HG02588 (cell line): ENCODE measurements around the gene TMEM30A.

ENCODE experiments used
- ATAC-seq: cut with Tn5 transposase; IDR thresholded peaks from one replicate; pipeline ENCODE4 v1.9.1; 2021; ENCODE audit warnings: mild to moderate bottlenecking, moderate library complexity; ENCODE audit not compliant: unreplicated experiment

TMEM30A gene

GRCh38 chr6:75292555-75292954 lies 8.0 kb upstream of the TMEM30A start:
- ATAC-seq: no peak

DNA sequence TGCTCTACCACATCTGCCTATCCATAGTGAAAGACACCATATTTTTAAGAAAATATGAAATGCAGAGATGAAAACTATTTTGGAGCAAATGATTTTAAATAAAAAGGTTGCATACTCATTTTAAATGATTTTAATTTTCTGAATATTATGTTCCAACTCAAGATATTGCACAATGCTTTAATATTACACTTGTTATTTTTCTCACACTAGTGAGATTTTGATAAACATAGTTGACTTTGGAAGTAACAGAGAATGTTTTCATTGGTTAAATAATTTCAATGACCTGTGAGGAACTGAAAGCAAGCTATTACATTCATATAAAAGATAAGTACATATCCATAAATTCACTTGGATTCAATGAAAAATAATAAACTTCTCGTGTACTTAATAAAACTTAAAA lies 7.2 kb upstream of the TMEM30A start:
- no peak for ATAC-seq

GRCh38 chr6:75291331-75291730 lies 6.7 kb upstream of the TMEM30A start:
- no peak for ATAC-seq

DNA sequence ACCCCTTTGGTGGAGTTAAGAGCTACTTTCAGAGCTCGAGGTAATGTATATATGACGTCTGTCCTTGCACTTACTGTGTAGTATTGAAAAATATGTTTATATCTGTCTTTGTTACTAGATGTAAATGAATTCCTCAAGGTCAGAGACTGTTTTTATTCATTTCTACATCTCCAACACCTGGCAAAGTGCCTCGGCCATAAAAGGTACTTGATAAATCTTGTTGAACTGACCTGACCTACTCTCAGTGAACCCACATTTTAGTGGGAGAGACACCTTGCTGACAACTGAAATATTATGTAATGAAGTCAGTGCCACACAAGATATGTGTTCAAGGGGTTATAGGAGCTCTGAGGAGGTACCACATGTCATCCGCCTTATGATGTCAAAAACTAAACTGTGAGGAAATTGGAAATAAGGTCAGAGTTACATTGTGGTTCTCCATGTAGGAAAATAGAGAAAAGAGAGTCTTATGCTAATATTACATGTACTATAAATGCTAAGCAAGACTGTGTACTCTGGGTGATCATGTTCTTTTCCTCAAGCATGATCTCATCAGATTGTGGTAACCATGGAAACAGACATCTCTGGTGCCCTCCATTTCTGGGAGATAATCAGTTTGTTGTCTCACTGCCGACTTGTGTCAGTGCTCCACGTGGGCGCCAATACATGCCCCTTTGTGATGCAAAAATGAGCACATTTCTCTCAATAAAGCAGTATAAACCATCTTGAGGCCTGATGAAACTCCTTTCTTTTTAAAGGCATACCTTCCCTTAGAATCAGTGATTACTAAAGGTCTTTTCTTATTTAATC lies 5.7 kb upstream of the TMEM30A start:
- ATAC-seq: no peak

- ATAC-seq: no peak
Observed at GRCh38 chr6:75288023-75288422, 3.4 kb upstream of the TMEM30A start.

DNA sequence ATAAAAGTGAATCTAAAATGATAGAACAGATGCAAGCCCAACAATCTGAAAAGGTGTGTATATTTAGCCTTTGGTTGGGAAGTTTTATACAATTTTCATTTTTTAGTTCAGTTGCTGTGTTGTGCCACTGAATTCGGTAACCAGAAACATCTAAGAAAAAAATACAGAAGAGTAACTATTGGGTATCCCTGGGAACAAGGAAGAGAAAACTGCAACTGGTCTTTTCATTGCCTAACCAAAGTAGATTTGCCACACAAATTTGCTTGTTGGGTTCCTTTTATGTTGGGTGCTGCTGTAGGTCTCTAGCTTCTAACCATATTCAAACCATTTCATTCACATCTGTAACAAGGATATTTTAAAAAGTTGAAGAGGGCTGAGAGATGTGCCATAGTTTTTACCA lies 2.8 kb upstream of the TMEM30A start:
- no peak for ATAC-seq

GRCh38 chr6:75286955-75287354 lies 2.4 kb upstream of the TMEM30A start:
- ATAC-seq: no peak

DNA sequence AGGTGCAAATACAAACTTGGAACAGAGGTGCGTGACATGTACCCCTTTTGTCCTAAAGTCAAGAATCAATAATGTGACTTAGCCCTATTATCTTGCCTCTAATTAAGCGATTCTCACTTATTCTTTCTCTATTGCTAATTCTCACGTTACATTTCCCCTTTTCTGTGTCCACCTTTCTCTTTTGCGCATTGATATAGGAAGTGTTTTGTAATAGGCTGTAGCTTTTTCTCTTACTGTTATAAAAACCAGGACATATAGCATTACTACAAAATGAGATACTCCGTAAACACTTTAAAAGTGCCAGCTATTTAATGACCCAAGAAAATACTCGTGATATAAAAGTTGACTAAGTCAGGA lies 669 bp upstream of the TMEM30A start:
- ATAC-seq: no peak

- peak; percentile 18 for ATAC-seq
Observed at GRCh38 chr6:75283907-75284631, 523 bp downstream of the TMEM30A start.

DNA sequence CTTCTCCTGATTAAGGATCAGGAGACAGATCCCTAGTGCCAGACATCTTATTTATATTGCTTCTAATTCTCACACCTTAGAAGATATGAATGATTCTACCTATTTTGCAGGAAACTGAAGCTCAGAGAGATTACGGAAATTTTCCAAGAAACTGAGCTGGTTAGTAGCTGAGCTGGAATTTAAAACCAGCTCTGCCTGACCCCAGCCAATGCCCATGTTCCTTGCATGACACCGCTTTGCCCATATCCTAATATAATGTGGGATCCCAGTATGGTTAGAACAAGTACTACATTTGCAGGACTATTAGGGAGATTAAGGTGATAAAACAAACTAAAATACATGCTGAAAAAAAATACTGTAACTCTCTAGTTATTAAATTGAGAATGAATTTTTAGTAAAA lies 1.9 kb downstream of the TMEM30A start:
- no peak for ATAC-seq

- ATAC-seq: no peak
Observed at GRCh38 chr6:75281653-75282052, 2.9 kb downstream of the TMEM30A start.

- ATAC-seq: no peak
Observed at GRCh38 chr6:75280131-75280855, 4.3 kb downstream of the TMEM30A start.

DNA sequence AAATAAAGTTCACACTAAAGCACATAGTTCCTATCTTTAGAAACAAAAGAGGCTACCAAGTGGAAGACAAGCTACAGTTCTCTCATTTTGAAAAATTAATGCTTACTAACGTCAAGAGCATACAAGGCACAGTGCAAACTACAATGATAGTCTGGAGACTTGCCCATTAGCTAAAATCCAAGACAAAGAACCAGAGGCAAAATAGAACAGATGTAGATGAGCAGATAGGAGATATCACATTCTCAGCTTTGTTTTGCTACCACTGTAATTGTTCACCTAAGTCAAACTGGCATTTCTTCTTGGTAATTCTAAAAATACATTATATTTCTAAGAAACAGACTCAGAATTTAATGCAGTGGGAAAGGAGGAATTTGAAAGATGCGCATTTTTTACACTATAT lies 5.2 kb downstream of the TMEM30A start:
- no peak for ATAC-seq

DNA sequence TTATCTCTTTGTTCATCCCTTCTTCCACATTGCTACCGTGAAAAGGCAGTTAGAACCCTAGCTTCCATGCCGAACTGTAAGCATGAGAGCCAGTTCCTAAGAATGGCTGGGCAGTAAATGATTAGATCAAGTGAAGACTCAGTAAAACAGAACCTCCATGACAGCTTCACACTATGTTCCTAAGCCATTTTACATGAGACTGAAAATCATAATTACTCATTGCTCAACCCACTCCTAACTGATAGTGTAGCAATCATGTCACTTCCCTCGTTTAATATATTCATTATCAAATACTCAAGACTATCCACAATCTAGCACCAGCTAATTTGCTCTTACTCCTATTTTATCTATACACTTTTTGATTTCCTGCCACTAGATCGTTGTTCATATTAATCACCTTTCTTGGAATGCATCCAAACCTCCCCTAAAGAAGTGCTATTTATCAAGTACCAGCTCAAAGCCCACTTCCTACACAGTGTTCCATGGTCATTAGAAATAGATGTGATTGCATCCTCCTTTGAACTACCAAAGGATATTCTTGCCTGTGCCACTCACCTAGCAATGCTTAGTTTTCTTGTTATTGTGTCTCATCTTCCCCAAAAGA lies 6.0 kb downstream of the TMEM30A start:
- no peak for ATAC-seq

GRCh38 chr6:75275067-75275466 lies 9.5 kb downstream of the TMEM30A start:
- no peak for ATAC-seq

GRCh38 chr6:75273009-75273408 lies 11.6 kb downstream of the TMEM30A start:
- ATAC-seq: no peak

- no peak for ATAC-seq
Observed at GRCh38 chr6:75272145-75272840, 12.3 kb downstream of the TMEM30A start.

GRCh38 chr6:75268988-75269354 lies 15.6 kb downstream of the TMEM30A start:
- no peak for ATAC-seq

- ATAC-seq: no peak
Observed at GRCh38 chr6:75268121-75268987, 16.2 kb downstream of the TMEM30A start.

DNA sequence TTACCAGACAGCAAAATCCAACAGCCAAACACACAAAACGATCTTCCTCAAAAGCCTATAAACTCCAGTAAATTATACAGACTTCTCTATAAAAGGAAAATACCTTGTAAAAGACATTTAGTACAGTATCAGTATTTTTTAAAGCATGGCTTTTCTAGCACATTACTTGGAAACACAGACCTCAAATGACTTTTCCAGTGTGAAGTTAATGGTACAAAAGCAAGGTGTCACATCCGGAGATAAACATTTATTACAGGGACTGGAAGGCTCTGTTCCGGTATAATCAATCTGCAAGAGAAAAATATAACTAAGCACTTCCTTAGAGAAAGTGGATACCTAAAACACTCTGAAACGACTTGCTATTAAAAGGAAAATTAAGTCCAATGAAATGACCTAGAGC lies 17.1 kb downstream of the TMEM30A start:
- ATAC-seq: no peak
